Activated naive CD8-positive, alpha-beta T cell treated with anti-CD3 and anti-CD28 coated beads, Interleukin-2, amount 10 ng/mL, durations not matched to agents 7 days and 5 days (primary cell): Measurements from ENCODE around the gene OR52A5. TPM values are rescaled to one million over a fixed set of nuclear protein-coding genes. Genes with fewer than 3 reads are reported as not detected.
"Not testable (repeated sequence)": the region's sequence is repeated elsewhere in the genome, so short reads cannot be mapped to it uniquely, and the experiment has no call there.

Source experiments
- ATAC-seq: fragments of 150-1000 bp; cut with Tn5 transposase; one replicate; pipeline ENCODE4 v1.10.0; 2021; ENCODE audit warnings: low read depth, moderate library complexity
- POLR2A ChIA-PET: fragments of 350-600 bp; sonication (Branson Sonifier 250); formaldehyde crosslinking; loops from one replicate; lab custom pipeline; 2021; ENCODE audit warnings: antibody characterized with exemption; lab: Charles Lee
- DNase-seq: peaks from one replicate; pipeline ENCODE4 v3.0.0; 2021
- H3K27ac Mint-ChIP-seq: one replicate; pipeline ENCODE4 v1.8.0; 2022; ENCODE audit warnings: mild to moderate bottlenecking, mixed read lengths
- H3K27me3 Mint-ChIP-seq: one replicate; pipeline ENCODE4 v1.8.0; 2022; ENCODE audit warnings: mild to moderate bottlenecking, moderate library complexity, mixed read lengths
- H3K36me3 Mint-ChIP-seq: one replicate; pipeline ENCODE4 v1.8.0; 2021; ENCODE audit warnings: mild to moderate bottlenecking, mixed read lengths
- H3K4me1 Mint-ChIP-seq: one replicate; pipeline ENCODE4 v1.8.0; 2021; ENCODE audit warnings: mixed read lengths
- H3K4me3 Mint-ChIP-seq: one replicate; pipeline ENCODE4 v1.8.0; 2022; ENCODE audit warnings: mild to moderate bottlenecking, moderate library complexity, mixed read lengths
- H3K9me3 Mint-ChIP-seq: one replicate; pipeline ENCODE4 v1.8.0; 2021; ENCODE audit warnings: mixed read lengths
- total RNA-seq, 2 experiments: library from RNA; stranded (reverse); gene quantifications; one replicate each; pipeline ENCODE4 v1.2.3, GENCODE V29; 2021

OR52A5 gene
- not detected for total RNA-seq

- no peak within 1 kb of the TSS for H3K4me3 Mint-ChIP-seq
- ATAC-seq (no peak), DNase-seq (no peak)
- H3K27ac Mint-ChIP-seq = no peak within 1 kb of the TSS
- POLR2A ChIA-PET = no interaction called here
- H3K27me3 Mint-ChIP-seq = peaks cover 2% of the 10 kb centered on the region
- no peaks in the 10 kb centered on the region for H3K4me1 Mint-ChIP-seq
- H3K9me3 Mint-ChIP-seq = no peaks in the 10 kb centered on the region
- no peaks in the 10 kb centered on the region for H3K36me3 Mint-ChIP-seq
Observed at GRCh38 chr11:5137996-5138395, at the start of gene OR52A5. Gene OR52A5, minus strand, starts transcription at chr11:5138356. Its CDS starts 5,714 bp downstream, at chr11:5132642.

- no peaks in the 10 kb centered on the region for H3K36me3 Mint-ChIP-seq
- ATAC-seq = no peak
- H3K4me3 Mint-ChIP-seq = no peak overlapping the region
- H3K27me3 Mint-ChIP-seq = no peaks in the 10 kb centered on the region
- no peak for DNase-seq
- no peaks in the 10 kb centered on the region for H3K9me3 Mint-ChIP-seq
- H3K27ac Mint-ChIP-seq = no peak overlapping the region
- POLR2A ChIA-PET = no interaction called here
- no peaks in the 10 kb centered on the region for H3K4me1 Mint-ChIP-seq
Observed at GRCh38 chr11:5178046-5178837, 40.1 kb upstream of the OR52A5 start.

- no peak for DNase-seq
- H3K4me3 Mint-ChIP-seq = no peak overlapping the region
- no peaks in the 10 kb centered on the region for H3K4me1 Mint-ChIP-seq
Observed at GRCh38 chr11:5174934-5175333, 36.8 kb upstream of the OR52A5 start.

GRCh38 chr11:5171856-5172255 is 33.7 kb upstream of the OR52A5 start:
- POLR2A ChIA-PET = no interaction called here
- H3K27ac Mint-ChIP-seq = no peak overlapping the region
- no peaks in the 10 kb centered on the region for H3K36me3 Mint-ChIP-seq
- H3K4me3 Mint-ChIP-seq = no peak overlapping the region
- no peaks in the 10 kb centered on the region for H3K27me3 Mint-ChIP-seq
- no peaks in the 10 kb centered on the region for H3K9me3 Mint-ChIP-seq
- ATAC-seq (no peak), DNase-seq (no peak)
- no peaks in the 10 kb centered on the region for H3K4me1 Mint-ChIP-seq

More at GRCh38 chr11:5174934-5175333, 36.8 kb upstream of the OR52A5 start:
- Mint-ChIP-seq H3K36me3 (no peaks in the 10 kb centered on the region), H3K9me3 (no peaks in the 10 kb centered on the region), H3K27ac (no peak overlapping the region), H3K27me3 (no peaks in the 10 kb centered on the region)
- POLR2A ChIA-PET = no interaction called here
- ATAC-seq = no peak

GRCh38 chr11:5165898-5166297 is 27.7 kb upstream of the OR52A5 start:
- H3K4me1 Mint-ChIP-seq, POLR2A ChIA-PET, H3K27ac Mint-ChIP-seq, ATAC-seq, H3K4me3 Mint-ChIP-seq, DNase-seq, H3K27me3 Mint-ChIP-seq, H3K36me3 Mint-ChIP-seq, H3K9me3 Mint-ChIP-seq: not testable (repeated sequence)

- POLR2A ChIA-PET, H3K27me3 Mint-ChIP-seq, H3K36me3 Mint-ChIP-seq, ATAC-seq, H3K4me3 Mint-ChIP-seq, H3K27ac Mint-ChIP-seq, H3K9me3 Mint-ChIP-seq, H3K4me1 Mint-ChIP-seq, DNase-seq: not testable (repeated sequence)
Observed at GRCh38 chr11:5164807-5165206, 26.7 kb upstream of the OR52A5 start.

GRCh38 chr11:5161045-5161444 is 22.9 kb upstream of the OR52A5 start:
- DNase-seq, ATAC-seq, POLR2A ChIA-PET, H3K9me3 Mint-ChIP-seq, H3K36me3 Mint-ChIP-seq, H3K4me1 Mint-ChIP-seq, H3K4me3 Mint-ChIP-seq, H3K27me3 Mint-ChIP-seq, H3K27ac Mint-ChIP-seq: not testable (repeated sequence)

- H3K27ac Mint-ChIP-seq, H3K27me3 Mint-ChIP-seq, ATAC-seq, H3K36me3 Mint-ChIP-seq, POLR2A ChIA-PET, H3K4me3 Mint-ChIP-seq, H3K4me1 Mint-ChIP-seq, H3K9me3 Mint-ChIP-seq, DNase-seq: not testable (repeated sequence)
Observed at GRCh38 chr11:5160217-5160616, 22.1 kb upstream of the OR52A5 start.

GRCh38 chr11:5159806-5160205 is 21.6 kb upstream of the OR52A5 start:
- DNase-seq (no peak), ATAC-seq (no peak)
- Mint-ChIP-seq H3K36me3 (no peaks in the 10 kb centered on the region), H3K27ac (no peak overlapping the region), H3K9me3 (no peaks in the 10 kb centered on the region), H3K4me3 (no peak overlapping the region), H3K27me3 (peaks cover 1% of the 10 kb centered on the region), H3K4me1 (no peaks in the 10 kb centered on the region)
- POLR2A ChIA-PET = no interaction called here

- no peaks in the 10 kb centered on the region for H3K4me1 Mint-ChIP-seq
- no peaks in the 10 kb centered on the region for H3K9me3 Mint-ChIP-seq
- no peaks in the 10 kb centered on the region for H3K36me3 Mint-ChIP-seq
- POLR2A ChIA-PET = no interaction called here
- H3K4me3 Mint-ChIP-seq = no peak within 1 kb of the TSS
- ATAC-seq (no peak), DNase-seq (no peak)
- no peak within 1 kb of the TSS for H3K27ac Mint-ChIP-seq
- H3K27me3 Mint-ChIP-seq = no peaks in the 10 kb centered on the region
Observed at GRCh38 chr11:5154657-5155056, 16.5 kb upstream of the OR52A5 start, which contains the start of gene OR52A1. Gene OR52A1, minus strand, starts transcription at chr11:5154757. Its CDS starts 2,388 bp downstream, at chr11:5152369.

- H3K4me3 Mint-ChIP-seq = no peak overlapping the region
- no peaks in the 10 kb centered on the region for H3K36me3 Mint-ChIP-seq
- H3K27ac Mint-ChIP-seq = no peak overlapping the region
- no peaks in the 10 kb centered on the region for H3K27me3 Mint-ChIP-seq
- no peaks in the 10 kb centered on the region for H3K4me1 Mint-ChIP-seq
- no peak for DNase-seq
- POLR2A ChIA-PET = no interaction called here
- ATAC-seq = no peak
- no peaks in the 10 kb centered on the region for H3K9me3 Mint-ChIP-seq
Observed at GRCh38 chr11:5153574-5154431, 15.6 kb upstream of the OR52A5 start.

- Mint-ChIP-seq H3K27me3 (no peaks in the 10 kb centered on the region), H3K4me3 (no peak overlapping the region), H3K36me3 (no peaks in the 10 kb centered on the region), H3K27ac (no peak overlapping the region), H3K9me3 (no peaks in the 10 kb centered on the region), H3K4me1 (no peaks in the 10 kb centered on the region)
- ATAC-seq (no peak), DNase-seq (no peak)
- POLR2A ChIA-PET = no interaction called here
Observed at GRCh38 chr11:5151713-5152153, 13.6 kb upstream of the OR52A5 start.

- POLR2A ChIA-PET, ATAC-seq, H3K4me1 Mint-ChIP-seq, H3K36me3 Mint-ChIP-seq, H3K9me3 Mint-ChIP-seq, DNase-seq, H3K27ac Mint-ChIP-seq, H3K27me3 Mint-ChIP-seq, H3K4me3 Mint-ChIP-seq: not testable (repeated sequence)
Observed at GRCh38 chr11:5144206-5144605, 6.0 kb upstream of the OR52A5 start.

- DNase-seq (no peak), ATAC-seq (no peak)
- Mint-ChIP-seq H3K4me3 (no peak overlapping the region), H3K27ac (no peak overlapping the region), H3K4me1 (no peaks in the 10 kb centered on the region), H3K9me3 (no peaks in the 10 kb centered on the region), H3K27me3 (peaks cover 2% of the 10 kb centered on the region), H3K36me3 (no peaks in the 10 kb centered on the region)
- POLR2A ChIA-PET = no interaction called here
Observed at GRCh38 chr11:5137014-5137413, 1.1 kb downstream of the OR52A5 start.
